ENCODE measurements around the gene PAX1.
A peak's percentile ranks its signal among the peaks of the same experiment; 100 is the strongest.

The PAX1 gene

DNA sequence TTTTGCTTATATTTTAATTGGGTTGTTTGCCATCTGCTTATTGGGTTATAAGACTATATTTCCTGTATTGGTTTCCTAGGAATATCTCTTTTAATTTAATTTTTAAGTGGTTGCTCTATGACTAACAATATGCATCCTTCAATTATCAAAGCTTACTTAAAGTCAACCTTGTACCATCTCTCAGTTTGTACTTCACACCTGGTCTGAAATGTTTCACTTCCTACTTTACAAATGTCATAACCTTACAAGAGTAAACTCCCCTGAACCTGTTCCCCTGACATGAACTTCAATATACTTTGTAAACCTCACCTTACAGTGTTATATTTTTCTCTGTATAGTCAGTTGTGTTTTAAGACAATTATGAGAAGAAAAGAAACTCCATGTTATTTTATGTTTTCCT, 35.8 kb downstream of the PAX1 start:
- H3K36me3 ChIP-seq (replicated peaks in 1 of 2; ENCODE audit: control insufficient read depth in 2 of 2, insufficient read depth in 2 of 2, low read length in 2 of 2): no peaks in the 10 kb centered on the region
- H2AFZ ChIP-seq (ENCODE audit: low read length): no peak overlapping the region
- no peaks in the 10 kb centered on the region for H3K79me1 ChIP-seq (ENCODE audit: low read depth, low read length)
- H3K4me2 ChIP-seq (ENCODE audit: insufficient read depth, low read length, poor library complexity, severe bottlenecking): no peak overlapping the region
- no peak overlapping the region for H3K27ac ChIP-seq (replicated peaks; ENCODE audit: low read length)
- H3K4me1 ChIP-seq (ENCODE audit: control insufficient read depth in 2 of 2, insufficient read depth in 1 of 2, low read depth in 1 of 2, low read length in 2 of 2): no peaks in the 10 kb centered on the region
- H2BK12ac ChIP-seq (ENCODE audit: low read length): no peak overlapping the region
- no peaks in the 10 kb centered on the region for H3K27me3 ChIP-seq (ENCODE audit: control insufficient read depth in 3 of 3, insufficient read depth in 3 of 3, low read depth in 1 of 3, low read length in 3 of 3)
- H3K4ac ChIP-seq (ENCODE audit: low read length): no peak overlapping the region
- H2AK5ac ChIP-seq (ENCODE audit: low read depth, low read length): no peak overlapping the region
- H3K23ac ChIP-seq (ENCODE audit: low read depth, low read length, poor library complexity): no peak overlapping the region
- H3K18ac ChIP-seq (ENCODE audit: low read length): no peak overlapping the region
- no peaks in the 10 kb centered on the region for H3K9me3 ChIP-seq (replicated peaks in 1 of 2; ENCODE audit: control insufficient read depth in 2 of 2, insufficient read depth in 1 of 2, low read depth in 1 of 2, low read length in 2 of 2)
- no peak overlapping the region for H3K4me3 ChIP-seq (ENCODE audit: low read length in 2 of 2)
- H2BK5ac ChIP-seq (ENCODE audit: low read length): no peak overlapping the region
- no peak overlapping the region for H3K9ac ChIP-seq (ENCODE audit: low read depth, low read length, poor library complexity)
- H4K8ac ChIP-seq (ENCODE audit: low read depth, low read length): no peak overlapping the region
- no peak overlapping the region for H4K91ac ChIP-seq (ENCODE audit: low read depth, low read length, poor library complexity)
- no peak overlapping the region for H2BK15ac ChIP-seq (ENCODE audit: low read length)
- no peak for DNase-seq (ENCODE audit: low spot score)
- H2BK120ac ChIP-seq (ENCODE audit: low read depth, low read length): no peak overlapping the region
- H3K14ac ChIP-seq (ENCODE audit: low read length): no peak overlapping the region

DNA sequence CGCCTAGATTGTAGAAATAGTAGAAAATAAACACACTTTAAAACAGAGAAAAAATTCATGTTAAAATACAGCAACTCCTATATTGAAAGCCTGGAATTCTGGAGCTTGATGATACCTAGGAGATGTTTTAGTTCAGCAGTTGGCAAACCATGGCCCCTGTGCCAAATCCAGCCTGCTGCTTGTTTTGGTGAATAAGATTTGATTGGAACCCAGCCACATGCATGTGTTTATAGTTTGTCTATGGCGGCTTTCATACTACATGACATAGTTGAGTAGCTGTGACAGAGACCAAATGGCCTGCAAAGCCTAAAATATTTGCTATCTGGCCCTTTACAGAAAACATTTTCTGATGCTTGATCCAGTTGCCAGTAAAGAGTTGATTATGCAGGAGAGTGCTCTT, 57.2 kb downstream of the PAX1 start:
- no peak overlapping the region for H3K4ac ChIP-seq (ENCODE audit: low read length)
- H3K18ac ChIP-seq (ENCODE audit: low read length): no peak overlapping the region
- H3K9me3 ChIP-seq (replicated peaks in 1 of 2; ENCODE audit: control insufficient read depth in 2 of 2, insufficient read depth in 1 of 2, low read depth in 1 of 2, low read length in 2 of 2): no peaks in the 10 kb centered on the region
- no peak overlapping the region for H2BK12ac ChIP-seq (ENCODE audit: low read length)
- no peak overlapping the region for H4K91ac ChIP-seq (ENCODE audit: low read depth, low read length, poor library complexity)
- no peaks in the 10 kb centered on the region for H3K79me1 ChIP-seq (ENCODE audit: low read depth, low read length)
- no peak overlapping the region for H4K8ac ChIP-seq (ENCODE audit: low read depth, low read length)
- no peak overlapping the region for H3K4me2 ChIP-seq (ENCODE audit: insufficient read depth, low read length, poor library complexity, severe bottlenecking)
- no peak overlapping the region for H2BK15ac ChIP-seq (ENCODE audit: low read length)
- DNase-seq (ENCODE audit: low spot score): no peak
- no peaks in the 10 kb centered on the region for H3K4me1 ChIP-seq (ENCODE audit: control insufficient read depth in 2 of 2, insufficient read depth in 1 of 2, low read depth in 1 of 2, low read length in 2 of 2)
- no peak overlapping the region for H3K23ac ChIP-seq (ENCODE audit: low read depth, low read length, poor library complexity)
- H3K4me3 ChIP-seq (ENCODE audit: low read length in 2 of 2): no peak overlapping the region
- no peak overlapping the region for H2BK120ac ChIP-seq (ENCODE audit: low read depth, low read length)
- no peak overlapping the region for H2AFZ ChIP-seq (ENCODE audit: low read length)
- H3K36me3 ChIP-seq (replicated peaks in 1 of 2; ENCODE audit: control insufficient read depth in 2 of 2, insufficient read depth in 2 of 2, low read length in 2 of 2): no peaks in the 10 kb centered on the region
- no peak overlapping the region for H2BK5ac ChIP-seq (ENCODE audit: low read length)
- WGBS, 2 donors (ENCODE audit: extremely low coverage in 2 of 2, insufficient read length in 2 of 2, insufficient replicate concordance in 1 of 2): no CpG with 5 or more reads among the region's 2 CpGs
- no peak overlapping the region for H3K14ac ChIP-seq (ENCODE audit: low read length)
- no peak overlapping the region for H3K27ac ChIP-seq (replicated peaks; ENCODE audit: low read length)
- no peaks in the 10 kb centered on the region for H3K27me3 ChIP-seq (ENCODE audit: control insufficient read depth in 3 of 3, insufficient read depth in 3 of 3, low read depth in 1 of 3, low read length in 3 of 3)
- no peak overlapping the region for H3K9ac ChIP-seq (ENCODE audit: low read depth, low read length, poor library complexity)
- H2AK5ac ChIP-seq (ENCODE audit: low read depth, low read length): no peak overlapping the region

DNA sequence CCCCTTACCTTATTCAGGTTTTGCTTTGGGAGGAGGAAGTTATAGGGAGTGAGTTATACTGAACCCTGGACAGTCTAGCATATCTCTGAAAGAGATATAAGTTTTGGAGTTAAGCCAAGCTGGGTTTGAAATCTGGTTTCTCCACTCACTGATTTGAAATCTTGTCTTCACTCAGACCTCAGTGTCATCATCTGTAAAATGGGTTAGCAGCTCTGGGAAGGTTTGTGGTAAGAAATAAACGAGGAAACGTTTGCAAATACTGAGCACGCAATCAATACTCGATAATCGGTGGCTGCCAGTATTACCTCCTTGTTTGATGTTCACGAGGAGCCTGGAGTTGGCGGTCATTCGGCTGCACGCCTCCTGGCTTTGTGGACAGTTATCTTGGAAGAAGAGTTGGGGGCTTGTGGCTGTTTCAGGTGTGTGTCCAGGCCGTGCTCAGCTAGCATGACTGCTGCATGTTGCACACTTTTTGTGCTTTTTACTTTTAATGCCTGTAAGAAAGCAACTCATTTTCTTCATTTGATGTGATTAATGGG, 61.8 kb downstream of the PAX1 start:
- Histone ChIP-seq H3K27me3 (ENCODE audit: control insufficient read depth in 3 of 3, insufficient read depth in 3 of 3, low read depth in 1 of 3, low read length in 3 of 3) (no peaks in the 10 kb centered on the region), H3K9ac (ENCODE audit: low read depth, low read length, poor library complexity) (no peak overlapping the region), H3K14ac (ENCODE audit: low read length) (no peak overlapping the region), H3K36me3 (replicated peaks in 1 of 2; ENCODE audit: control insufficient read depth in 2 of 2, insufficient read depth in 2 of 2, low read length in 2 of 2) (no peaks in the 10 kb centered on the region), H4K91ac (ENCODE audit: low read depth, low read length, poor library complexity) (no peak overlapping the region), H3K4me2 (ENCODE audit: insufficient read depth, low read length, poor library complexity, severe bottlenecking) (peak overlapping the region; percentile 29), H2BK5ac (ENCODE audit: low read length) (no peak overlapping the region), H3K4me3 (ENCODE audit: low read length in 2 of 2) (no peak overlapping the region), H3K18ac (ENCODE audit: low read length) (no peak overlapping the region), H2AK5ac (ENCODE audit: low read depth, low read length) (no peak overlapping the region), H3K79me1 (ENCODE audit: low read depth, low read length) (no peaks in the 10 kb centered on the region), H2BK120ac (ENCODE audit: low read depth, low read length) (no peak overlapping the region), H2BK12ac (ENCODE audit: low read length) (no peak overlapping the region), H2BK15ac (ENCODE audit: low read length) (no peak overlapping the region), H3K9me3 (replicated peaks in 1 of 2; ENCODE audit: control insufficient read depth in 2 of 2, insufficient read depth in 1 of 2, low read depth in 1 of 2, low read length in 2 of 2) (no peaks in the 10 kb centered on the region), H3K4me1 (ENCODE audit: control insufficient read depth in 2 of 2, insufficient read depth in 1 of 2, low read depth in 1 of 2, low read length in 2 of 2) (peaks cover 0 to 2% of the 10 kb centered on the region in 2 donors), H3K4ac (ENCODE audit: low read length) (no peak overlapping the region), H3K27ac (replicated peaks; ENCODE audit: low read length) (no peak overlapping the region), H4K8ac (ENCODE audit: low read depth, low read length) (no peak overlapping the region), H3K23ac (ENCODE audit: low read depth, low read length, poor library complexity) (no peak overlapping the region), H2AFZ (ENCODE audit: low read length) (peak overlapping the region; percentile 69)
- DNase-seq (ENCODE audit: low spot score): no peak
- no CpG with 5 or more reads among the region's 10 CpGs for WGBS, 2 donors (ENCODE audit: extremely low coverage in 2 of 2, insufficient read length in 2 of 2, insufficient replicate concordance in 1 of 2)

- H3K4me3 ChIP-seq (ENCODE audit: low read length in 2 of 2): peak overlapping the region in 1 of 2 donors; percentile 9
- H3K27ac ChIP-seq (replicated peaks; ENCODE audit: low read length): no peak overlapping the region
- WGBS, 2 donors (ENCODE audit: extremely low coverage in 2 of 2, insufficient read length in 2 of 2, insufficient replicate concordance in 1 of 2): no CpG with 5 or more reads among the region's 22 CpGs
Observed at GRCh38 chr20:21767739-21768223, 62.3 kb downstream of the PAX1 start.

More at GRCh38 chr20:21767739-21768223, 62.3 kb downstream of the PAX1 start:
- H2BK12ac ChIP-seq (ENCODE audit: low read length): no peak overlapping the region
- no peak overlapping the region for H2BK120ac ChIP-seq (ENCODE audit: low read depth, low read length)
- peak overlapping the region; percentile 58 for H3K4me2 ChIP-seq (ENCODE audit: insufficient read depth, low read length, poor library complexity, severe bottlenecking)
- H3K23ac ChIP-seq (ENCODE audit: low read depth, low read length, poor library complexity): no peak overlapping the region
- no peak overlapping the region for H2BK5ac ChIP-seq (ENCODE audit: low read length)
- H3K36me3 ChIP-seq (replicated peaks in 1 of 2; ENCODE audit: control insufficient read depth in 2 of 2, insufficient read depth in 2 of 2, low read length in 2 of 2): no peaks in the 10 kb centered on the region
- no peaks in the 10 kb centered on the region for H3K9me3 ChIP-seq (replicated peaks in 1 of 2; ENCODE audit: control insufficient read depth in 2 of 2, insufficient read depth in 1 of 2, low read depth in 1 of 2, low read length in 2 of 2)
- no peak overlapping the region for H3K18ac ChIP-seq (ENCODE audit: low read length)
- no peak overlapping the region for H3K9ac ChIP-seq (ENCODE audit: low read depth, low read length, poor library complexity)
- no peak overlapping the region for H3K4ac ChIP-seq (ENCODE audit: low read length)
- no peak overlapping the region for H3K14ac ChIP-seq (ENCODE audit: low read length)
- no peaks in the 10 kb centered on the region for H3K79me1 ChIP-seq (ENCODE audit: low read depth, low read length)
- H2BK15ac ChIP-seq (ENCODE audit: low read length): no peak overlapping the region
- H2AFZ ChIP-seq (ENCODE audit: low read length): peak overlapping the region; percentile 69
- no peak overlapping the region for H2AK5ac ChIP-seq (ENCODE audit: low read depth, low read length)
- H3K4me1 ChIP-seq (ENCODE audit: control insufficient read depth in 2 of 2, insufficient read depth in 1 of 2, low read depth in 1 of 2, low read length in 2 of 2): peaks cover 0 to 2% of the 10 kb centered on the region in 2 donors
- peak; percentile 51 for DNase-seq (ENCODE audit: low spot score)
- no peaks in the 10 kb centered on the region for H3K27me3 ChIP-seq (ENCODE audit: control insufficient read depth in 3 of 3, insufficient read depth in 3 of 3, low read depth in 1 of 3, low read length in 3 of 3)
- H4K8ac ChIP-seq (ENCODE audit: low read depth, low read length): no peak overlapping the region
- H4K91ac ChIP-seq (ENCODE audit: low read depth, low read length, poor library complexity): no peak overlapping the region
